Choroid plexus epithelial cell (primary cell): ENCODE measurements around the gene ZNF300.
"Not testable (repeated sequence)": the region's sequence is repeated elsewhere in the genome, so short reads cannot be mapped to it uniquely, and the experiment has no call there.

Experiments
- DNase-seq: peaks from one replicate; pipeline ENCODE4 v3.0.0-alpha.2; 2010; ENCODE audit warnings: low read depth
- H3K4me3 ChIP-seq: 2 replicates; pipeline ENCODE4 v1.5.1; 2011; ENCODE audit warnings: low read depth, mild to moderate bottlenecking, control low read depth, low read length, moderate library complexity
- TF ChIP-seq, protein P1 (sequence below): conservative IDR thresholded peaks from 2 replicates; pipeline ENCODE4 v1.5.1; 2011; ENCODE audit warnings: low read depth, mild to moderate bottlenecking, control low read depth, inconsistent platforms, low read length, moderate library complexity

The ZNF300 gene

DNA sequence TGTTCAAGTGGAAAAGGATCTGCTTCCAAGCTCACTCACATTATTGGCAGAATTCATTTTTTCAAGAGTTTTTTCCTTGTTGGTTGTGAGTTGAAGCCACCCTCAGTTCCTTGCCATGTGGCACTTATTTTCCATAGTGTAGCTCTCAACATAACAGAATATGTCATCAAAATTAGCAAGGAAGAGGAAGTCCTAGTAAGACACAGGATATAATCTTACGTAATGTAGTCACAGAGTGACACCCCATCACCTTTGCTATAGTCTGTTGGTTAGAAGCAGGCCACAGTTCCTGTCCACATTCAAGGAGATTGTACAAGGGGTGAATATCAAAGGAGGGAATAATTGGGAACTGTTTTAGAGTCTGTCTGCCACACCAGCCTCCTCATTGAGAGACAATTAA lies 42.7 kb downstream of the ZNF300 start:
- H3K4me3 ChIP-seq, result no peak overlapping the region
- DNase-seq, result no peak
- TF ChIP-seq, protein P1, sequence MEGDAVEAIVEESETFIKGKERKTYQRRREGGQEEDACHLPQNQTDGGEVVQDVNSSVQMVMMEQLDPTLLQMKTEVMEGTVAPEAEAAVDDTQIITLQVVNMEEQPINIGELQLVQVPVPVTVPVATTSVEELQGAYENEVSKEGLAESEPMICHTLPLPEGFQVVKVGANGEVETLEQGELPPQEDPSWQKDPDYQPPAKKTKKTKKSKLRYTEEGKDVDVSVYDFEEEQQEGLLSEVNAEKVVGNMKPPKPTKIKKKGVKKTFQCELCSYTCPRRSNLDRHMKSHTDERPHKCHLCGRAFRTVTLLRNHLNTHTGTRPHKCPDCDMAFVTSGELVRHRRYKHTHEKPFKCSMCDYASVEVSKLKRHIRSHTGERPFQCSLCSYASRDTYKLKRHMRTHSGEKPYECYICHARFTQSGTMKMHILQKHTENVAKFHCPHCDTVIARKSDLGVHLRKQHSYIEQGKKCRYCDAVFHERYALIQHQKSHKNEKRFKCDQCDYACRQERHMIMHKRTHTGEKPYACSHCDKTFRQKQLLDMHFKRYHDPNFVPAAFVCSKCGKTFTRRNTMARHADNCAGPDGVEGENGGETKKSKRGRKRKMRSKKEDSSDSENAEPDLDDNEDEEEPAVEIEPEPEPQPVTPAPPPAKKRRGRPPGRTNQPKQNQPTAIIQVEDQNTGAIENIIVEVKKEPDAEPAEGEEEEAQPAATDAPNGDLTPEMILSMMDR, result no peak

DNA sequence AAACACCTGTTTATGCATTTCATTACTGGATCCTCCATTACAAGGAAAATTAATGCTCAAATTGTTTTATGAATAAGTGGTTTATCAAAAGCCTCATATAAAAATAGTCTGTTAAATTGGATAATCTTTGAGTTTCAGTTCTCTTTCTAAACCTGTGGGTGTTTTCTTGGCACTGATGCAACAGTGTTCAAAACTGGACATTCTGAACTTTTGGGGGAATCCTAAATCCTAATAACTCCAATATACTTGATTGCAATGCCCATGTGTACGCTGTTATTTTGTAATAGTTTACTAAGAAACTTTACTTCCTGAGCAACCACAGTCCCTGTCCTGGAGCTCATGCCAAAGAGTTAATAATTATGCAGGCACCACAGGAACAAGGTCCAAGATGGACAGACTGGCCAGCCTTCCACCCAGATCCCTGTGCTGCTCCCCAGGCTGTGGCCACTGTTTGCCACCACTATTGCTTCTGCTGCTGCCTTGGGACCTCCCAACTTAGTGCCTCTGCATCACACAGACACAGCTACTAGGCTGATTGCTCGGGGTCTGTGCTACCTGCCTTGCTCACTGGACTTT lies 44.4 kb downstream of the ZNF300 start:
- DNase-seq, result no peak
- H3K4me3 ChIP-seq, result no peak overlapping the region
- TF ChIP-seq, protein P1, result no peak

DNA sequence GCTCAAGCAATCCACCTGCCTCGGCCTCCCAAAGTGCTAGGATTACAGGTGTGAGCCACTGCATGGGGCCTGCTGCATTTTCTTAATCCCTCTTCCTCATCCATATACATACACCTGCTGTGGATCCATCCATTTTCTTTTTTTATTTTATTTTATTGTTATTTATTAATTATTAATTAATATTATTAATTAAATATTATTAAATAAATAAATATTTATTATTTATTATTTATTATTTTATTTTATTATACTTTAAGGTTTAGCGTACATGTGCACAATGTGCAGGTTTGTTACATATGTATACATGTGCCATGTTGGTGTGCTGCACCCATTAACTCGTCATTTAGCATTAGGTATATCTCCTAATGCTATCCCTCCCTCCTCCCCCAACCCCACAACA lies 48.1 kb downstream of the ZNF300 start:
- DNase-seq, H3K4me3 ChIP-seq: not testable (repeated sequence)

DNA sequence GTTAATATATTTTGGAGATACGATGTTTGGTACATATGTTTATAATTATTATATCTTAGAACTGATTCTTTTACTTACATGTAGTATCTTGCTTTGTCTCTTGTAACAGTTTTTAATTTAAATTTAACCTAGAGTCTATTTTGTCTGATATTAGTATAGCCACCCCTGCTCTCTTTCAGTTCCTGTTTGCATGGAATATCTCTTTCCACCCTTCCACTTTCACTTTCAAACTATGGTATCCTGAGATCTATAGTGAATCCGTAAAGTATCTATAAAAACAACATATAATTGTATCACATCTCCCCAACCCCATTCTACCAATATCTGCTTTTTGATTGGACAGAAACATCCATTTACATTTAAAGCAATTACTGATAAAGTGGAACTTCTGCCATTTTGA lies 51.2 kb downstream of the ZNF300 start:
- TF ChIP-seq, protein P1, result no peak
- H3K4me3 ChIP-seq, result no peak overlapping the region
- DNase-seq, result no peak

DNA sequence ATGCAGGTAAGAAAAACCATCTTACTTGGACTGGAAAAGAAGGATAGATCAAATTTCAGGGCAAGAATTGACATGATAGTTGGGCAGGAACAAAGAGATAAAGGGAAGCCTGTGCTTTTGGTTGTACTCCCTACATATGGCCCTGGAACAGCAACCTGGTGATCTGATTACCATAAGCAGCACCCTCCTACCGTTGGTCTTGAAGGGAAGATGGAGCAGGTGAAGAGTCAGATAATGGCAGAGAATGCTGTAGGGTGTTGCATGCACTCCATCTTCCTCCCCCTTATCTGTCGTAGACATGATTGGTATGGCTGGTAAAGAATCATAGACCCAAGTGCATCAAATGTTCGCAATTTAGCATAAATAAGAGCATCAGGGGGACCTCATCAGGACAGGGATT lies 53.7 kb downstream of the ZNF300 start:
- TF ChIP-seq, protein P1, result no peak
- no peak for DNase-seq
- H3K4me3 ChIP-seq, result no peak overlapping the region

DNA sequence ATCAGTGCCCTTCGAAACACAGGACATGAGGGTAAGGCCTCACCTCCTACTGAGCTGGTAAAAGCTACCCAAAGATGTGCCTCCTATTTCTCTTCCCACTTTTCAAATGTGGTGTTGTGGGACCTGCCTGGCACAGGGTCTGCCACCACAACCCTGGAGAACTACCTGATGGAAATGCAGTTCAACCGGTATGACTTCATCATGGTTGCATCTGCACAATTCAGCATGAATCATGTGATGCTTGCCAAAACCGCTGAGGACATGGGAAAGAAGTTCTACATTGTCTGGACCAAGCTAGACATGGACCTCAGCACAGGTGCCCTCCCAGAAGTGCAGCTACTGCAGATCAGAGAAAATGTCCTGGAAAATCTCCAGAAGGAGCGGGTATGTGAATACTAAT lies 56.5 kb downstream of the ZNF300 start:
- no peak for DNase-seq
- TF ChIP-seq, protein P1, result no peak
- H3K4me3 ChIP-seq, result no peak overlapping the region

DNA sequence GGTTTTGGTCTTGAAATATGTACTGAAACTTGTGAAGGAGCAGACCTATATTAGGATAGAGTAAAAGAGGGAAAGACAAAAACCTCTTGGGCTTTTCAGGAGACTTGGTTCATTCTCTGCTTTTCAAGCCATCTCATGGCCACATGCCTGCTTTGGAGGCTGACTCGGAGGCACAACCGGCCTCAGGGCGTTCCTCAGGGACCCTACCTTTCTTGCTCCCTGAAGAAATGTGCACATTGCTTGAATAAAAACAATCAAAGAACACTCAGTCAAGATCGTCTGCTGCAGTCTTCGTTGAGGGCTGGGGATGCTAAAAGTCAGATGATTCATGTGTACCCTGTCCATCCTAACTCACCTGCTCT lies 57.5 kb downstream of the ZNF300 start:
- TF ChIP-seq, protein P1, result no peak
- no peak overlapping the region for H3K4me3 ChIP-seq
- DNase-seq, result no peak
